Fibroblast of lung (primary cell): ENCODE measurements around the gene TPSG1. TPM values are rescaled to one million over a fixed set of nuclear protein-coding genes. Genes with fewer than 3 reads are reported as not detected.

Source experiments
- DNase-seq, 2 donors: peaks; one replicate each; pipeline versions ENCODE4 v3.0.0 to v3.0.0-alpha.2; 2010; ENCODE audit warnings: low read depth in 2 of 2
- H2AFZ ChIP-seq: 2 replicates; pipeline ENCODE4 v1.5.1; 2012; ENCODE audit warnings: low read length, control low read depth, inconsistent platforms
- H3K27ac ChIP-seq: 2 replicates; pipeline ENCODE4 v1.5.1; 2011; ENCODE audit warnings: low read length, control low read depth; ENCODE audit not compliant: insufficient read depth
- H3K27me3 ChIP-seq: 2 replicates; pipeline ENCODE4 v1.5.1; 2011; ENCODE audit warnings: mild to moderate bottlenecking, low read length; ENCODE audit not compliant: control insufficient read depth, insufficient read depth
- H3K36me3 ChIP-seq: 2 replicates; pipeline ENCODE4 v1.5.1; 2011; ENCODE audit warnings: low read length; ENCODE audit not compliant: control insufficient read depth, insufficient read depth
- H3K4me1 ChIP-seq: 2 replicates; pipeline ENCODE4 v1.5.1; 2011; ENCODE audit warnings: low read length; ENCODE audit not compliant: control insufficient read depth, insufficient read depth; ENCODE audit errors: extremely low read depth
- H3K4me2 ChIP-seq: 2 replicates; pipeline ENCODE4 v1.5.1; 2011; ENCODE audit warnings: low read length, control low read depth; ENCODE audit not compliant: insufficient read depth; ENCODE audit errors: extremely low read depth
- H3K4me3 ChIP-seq, 4 experiments: fragments of 200-600 bp in 1 of 4; sonication (generic) in 1 of 4; replicated peaks in 1 of 4; 2 replicates each; pipeline ENCODE4 v1.5.1; 2011 to 2016; ENCODE audit warnings: low read length in 4 of 4, low read depth in 3 of 4, mild to moderate bottlenecking in 3 of 4, control low read depth in 2 of 4, inconsistent platforms in 1 of 4, mixed read lengths in 1 of 4; ENCODE audit not compliant: insufficient read depth in 1 of 4; ENCODE audit errors: control extremely low read depth in 1 of 4
- H3K79me2 ChIP-seq: 2 replicates; pipeline ENCODE4 v1.5.1; 2012; ENCODE audit warnings: mild to moderate bottlenecking, low read length, inconsistent platforms; ENCODE audit not compliant: control insufficient read depth, insufficient read depth
- H3K9ac ChIP-seq: 2 replicates; pipeline ENCODE4 v1.5.1; 2011; ENCODE audit warnings: mild to moderate bottlenecking, low read length, control low read depth; ENCODE audit not compliant: insufficient read depth
- H3K9me3 ChIP-seq: 2 replicates; pipeline ENCODE4 v1.5.1; 2012; ENCODE audit warnings: low read depth, low read length; ENCODE audit not compliant: control insufficient read depth, insufficient read depth
- H4K20me1 ChIP-seq: 2 replicates; pipeline ENCODE4 v1.5.1; 2011; ENCODE audit warnings: low read length; ENCODE audit not compliant: control insufficient read depth, insufficient read depth; ENCODE audit errors: extremely low read depth
- EZH2 ChIP-seq: IDR thresholded peaks from 2 replicates; pipeline ENCODE4 v1.5.1; 2012; ENCODE audit warnings: low read length, control low read depth, mild to moderate bottlenecking; ENCODE audit errors: missing control alignments
- polyA plus RNA-seq, 2 donors: library from polyadenylated mRNA; depleted of rRNA in 1 of 2; stranded (reverse) in 1 of 2; unstranded in 1 of 2; fragments of >200 nt; gene quantifications; 2 replicates each; pipeline ENCODE4 v1.2.1, GENCODE V29; 2011 to 2012; ENCODE audit warnings: missing spikeins in 1 of 2
- total RNA-seq: library from RNA; depleted of rRNA; stranded (reverse); fragments of >200 nt; gene quantifications from 2 replicates; pipeline ENCODE4 v1.2.1, GENCODE V29; 2014
- TF ChIP-seq, protein P1 (sequence below), 2 donors: IDR thresholded peaks in 1 of 2; conservative IDR thresholded peaks in 1 of 2; 1 replicate in 1 of 2; 2 replicates in 1 of 2; pipeline ENCODE4 v1.5.1; 2011 to 2012; ENCODE audit warnings: low read length in 2 of 2, control low read depth in 1 of 2, inconsistent platforms in 1 of 2, low read depth in 1 of 2, mild to moderate bottlenecking in 1 of 2

The TPSG1 gene
- total and polyA plus RNA-seq, 2 donors (not counting 1 experiment from before 2014, with no cell fraction given): not detected

DNA sequence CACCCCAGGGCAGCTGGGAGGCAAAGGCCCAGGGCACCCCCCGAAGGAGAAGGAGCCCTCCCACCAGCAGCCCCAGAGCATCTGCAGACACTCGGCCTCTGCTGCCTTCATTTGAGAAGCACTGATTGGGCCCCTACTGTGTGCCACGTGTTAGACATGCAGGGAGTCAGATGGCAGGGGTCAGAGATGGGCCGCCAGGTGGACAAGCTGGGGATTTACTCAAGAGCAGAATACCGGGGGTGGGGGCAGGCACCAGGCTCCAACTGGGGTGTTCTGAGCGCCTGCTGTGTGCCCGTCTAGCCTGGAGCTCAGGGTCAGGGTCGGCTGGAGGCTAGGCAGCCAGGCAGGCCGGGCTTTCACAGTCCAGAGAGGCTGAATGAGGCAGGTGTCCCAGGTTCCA is 18.7 kb downstream of the TPSG1 start:
- H2AFZ ChIP-seq: no peak overlapping the region
- no peak for DNase-seq
- H3K4me2 ChIP-seq: no peak overlapping the region
- H3K27me3 ChIP-seq: no peaks in the 10 kb centered on the region
- H3K36me3 ChIP-seq: no peaks in the 10 kb centered on the region
- H3K9ac ChIP-seq: no peak overlapping the region
- H3K27ac ChIP-seq: no peak overlapping the region
- no peak for TF ChIP-seq EZH2
- TF ChIP-seq, protein P1, sequence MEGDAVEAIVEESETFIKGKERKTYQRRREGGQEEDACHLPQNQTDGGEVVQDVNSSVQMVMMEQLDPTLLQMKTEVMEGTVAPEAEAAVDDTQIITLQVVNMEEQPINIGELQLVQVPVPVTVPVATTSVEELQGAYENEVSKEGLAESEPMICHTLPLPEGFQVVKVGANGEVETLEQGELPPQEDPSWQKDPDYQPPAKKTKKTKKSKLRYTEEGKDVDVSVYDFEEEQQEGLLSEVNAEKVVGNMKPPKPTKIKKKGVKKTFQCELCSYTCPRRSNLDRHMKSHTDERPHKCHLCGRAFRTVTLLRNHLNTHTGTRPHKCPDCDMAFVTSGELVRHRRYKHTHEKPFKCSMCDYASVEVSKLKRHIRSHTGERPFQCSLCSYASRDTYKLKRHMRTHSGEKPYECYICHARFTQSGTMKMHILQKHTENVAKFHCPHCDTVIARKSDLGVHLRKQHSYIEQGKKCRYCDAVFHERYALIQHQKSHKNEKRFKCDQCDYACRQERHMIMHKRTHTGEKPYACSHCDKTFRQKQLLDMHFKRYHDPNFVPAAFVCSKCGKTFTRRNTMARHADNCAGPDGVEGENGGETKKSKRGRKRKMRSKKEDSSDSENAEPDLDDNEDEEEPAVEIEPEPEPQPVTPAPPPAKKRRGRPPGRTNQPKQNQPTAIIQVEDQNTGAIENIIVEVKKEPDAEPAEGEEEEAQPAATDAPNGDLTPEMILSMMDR (conservative IDR thresholded peaks at IDR 0.05 in 1 of 2, IDR thresholded peaks at IDR 0.05 in 1 of 2; ENCODE audit: low read depth in 1 of 2, low read length in 2 of 2): no peak
- no peaks in the 10 kb centered on the region for H3K9me3 ChIP-seq
- no peaks in the 10 kb centered on the region for H3K79me2 ChIP-seq
- no peaks in the 10 kb centered on the region for H3K4me1 ChIP-seq
- no peak overlapping the region for H3K4me3 ChIP-seq
- H4K20me1 ChIP-seq: no peaks in the 10 kb centered on the region

DNA sequence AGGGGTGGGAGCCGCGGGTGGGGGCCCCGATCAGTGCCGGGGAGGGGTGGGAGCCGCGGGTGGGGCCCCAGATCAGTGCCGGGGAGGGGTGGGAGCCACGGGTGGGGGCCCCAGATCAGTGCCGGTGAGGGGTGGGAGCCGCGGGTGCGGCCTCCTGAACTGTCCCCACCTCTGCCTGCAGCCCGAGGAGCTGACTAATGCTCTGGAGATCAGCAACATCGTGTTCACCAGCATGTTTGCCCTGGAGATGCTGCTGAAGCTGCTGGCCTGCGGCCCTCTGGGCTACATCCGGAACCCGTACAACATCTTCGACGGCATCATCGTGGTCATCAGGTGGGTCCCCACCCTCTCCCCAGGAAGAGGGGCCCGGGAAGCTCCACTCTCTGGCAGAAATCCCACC is 20.1 kb downstream of the TPSG1 start:
- Histone ChIP-seq H3K36me3 (no peaks in the 10 kb centered on the region), H3K4me3 (no peak overlapping the region), H4K20me1 (no peaks in the 10 kb centered on the region), H3K4me2 (no peak overlapping the region), H3K79me2 (no peaks in the 10 kb centered on the region), H3K9ac (no peak overlapping the region), H3K27me3 (no peaks in the 10 kb centered on the region), H3K9me3 (no peaks in the 10 kb centered on the region), H3K4me1 (no peaks in the 10 kb centered on the region), H2AFZ (no peak overlapping the region), H3K27ac (no peak overlapping the region)
- TF ChIP-seq, protein P1 (conservative IDR thresholded peaks at IDR 0.05 in 1 of 2, IDR thresholded peaks at IDR 0.05 in 1 of 2; ENCODE audit: low read depth in 1 of 2, low read length in 2 of 2): no peak
- no peak for TF ChIP-seq EZH2
- DNase-seq: no peak

DNA sequence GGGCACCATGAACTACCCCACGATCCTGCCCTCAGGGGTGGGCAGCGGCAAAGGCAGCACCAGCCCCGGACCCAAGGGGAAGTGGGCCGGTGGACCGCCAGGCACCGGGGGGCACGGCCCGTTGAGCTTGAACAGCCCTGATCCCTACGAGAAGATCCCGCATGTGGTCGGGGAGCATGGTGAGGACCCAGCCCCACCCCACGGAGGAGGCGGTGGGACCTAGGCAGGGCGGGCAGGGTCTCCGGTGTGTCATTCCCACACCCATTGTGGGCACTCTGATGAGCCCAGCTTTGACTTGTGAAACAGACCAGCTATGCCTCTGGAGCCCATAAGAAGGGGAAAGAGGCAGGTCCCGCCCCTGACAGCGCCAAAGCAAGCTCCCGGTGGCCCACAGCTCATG is 22.8 kb downstream of the TPSG1 start:
- no peaks in the 10 kb centered on the region for H4K20me1 ChIP-seq
- no peak overlapping the region for H3K9ac ChIP-seq
- TF ChIP-seq EZH2: no peak
- TF ChIP-seq, protein P1 (conservative IDR thresholded peaks at IDR 0.05 in 1 of 2, IDR thresholded peaks at IDR 0.05 in 1 of 2; ENCODE audit: low read depth in 1 of 2, low read length in 2 of 2): no peak
- H3K79me2 ChIP-seq: no peaks in the 10 kb centered on the region
- no peaks in the 10 kb centered on the region for H3K27me3 ChIP-seq
- no peak overlapping the region for H3K4me2 ChIP-seq
- H3K4me3 ChIP-seq: no peak overlapping the region
- no peaks in the 10 kb centered on the region for H3K9me3 ChIP-seq
- no peaks in the 10 kb centered on the region for H3K4me1 ChIP-seq
- H2AFZ ChIP-seq: no peak overlapping the region
- H3K27ac ChIP-seq: no peak overlapping the region
- no peaks in the 10 kb centered on the region for H3K36me3 ChIP-seq
- DNase-seq: no peak
